Stomach (tissue), 4 donors: Measurements from ENCODE around the gene NDEL1.

Experiments
- EP300 ChIP-seq: sonication (generic); formaldehyde crosslinking; IDR thresholded peaks from one replicate; pipeline ENCODE4 v1.6.1; 2017; ENCODE audit warnings: antibody characterized with exemption
- POLR2A ChIP-seq, 4 donors: fragments of 450-650 bp; IDR thresholded peaks; one replicate each; pipeline ENCODE4 v1.6.1; 2016; ENCODE audit warnings: antibody characterized with exemption in 4 of 4, control low read depth in 2 of 4, mild to moderate bottlenecking in 1 of 4, moderate library complexity in 1 of 4
- TF ChIP-seq, protein P1 (sequence below), 7 experiments: fragments of 450-650 bp in 4 of 7; fragments of 200-600 bp in 3 of 7; sonication (generic) in 3 of 7; IDR thresholded peaks; one replicate each; pipeline ENCODE4 v1.5.1; 2016 to 2019; ENCODE audit warnings: antibody characterized with exemption in 7 of 7, control low read depth in 2 of 7, mild to moderate bottlenecking in 1 of 7

DNA sequence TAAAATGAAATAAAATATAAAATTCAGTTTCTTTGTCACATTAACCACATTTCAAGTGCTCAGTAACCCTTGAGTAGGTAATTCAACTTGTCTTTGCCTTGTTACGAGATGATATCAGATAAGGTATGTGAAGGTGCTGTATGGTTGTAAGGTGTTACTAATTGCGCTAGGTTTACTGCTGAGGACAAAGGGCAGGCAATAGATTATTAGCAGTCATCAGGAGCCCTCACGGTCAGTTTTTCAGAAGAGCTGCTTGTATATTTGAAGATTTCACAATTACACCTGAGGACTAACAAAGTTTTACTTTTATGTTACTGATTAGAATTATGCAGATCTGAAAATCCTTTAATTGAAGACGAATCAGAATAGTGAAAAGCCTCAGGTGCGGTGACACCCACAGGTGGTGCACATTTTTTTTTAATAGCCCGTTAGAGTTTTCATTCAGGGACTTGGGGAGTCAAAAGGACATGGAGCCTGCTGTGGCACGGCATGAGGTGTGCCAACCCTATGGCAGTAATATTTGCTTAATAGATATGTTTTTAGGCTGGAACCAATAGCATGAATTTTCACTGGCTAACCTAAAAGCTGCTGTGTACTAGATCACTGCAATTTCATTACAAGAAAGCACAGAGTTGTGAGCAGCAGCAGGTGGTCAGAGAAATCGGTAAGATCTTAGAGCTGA is 16.4 kb downstream of the NDEL1 start:
- TF ChIP-seq POLR2A (IDR thresholded peaks at IDR 0.05) (no peak), EP300 (no peak)
- TF ChIP-seq, protein P1, sequence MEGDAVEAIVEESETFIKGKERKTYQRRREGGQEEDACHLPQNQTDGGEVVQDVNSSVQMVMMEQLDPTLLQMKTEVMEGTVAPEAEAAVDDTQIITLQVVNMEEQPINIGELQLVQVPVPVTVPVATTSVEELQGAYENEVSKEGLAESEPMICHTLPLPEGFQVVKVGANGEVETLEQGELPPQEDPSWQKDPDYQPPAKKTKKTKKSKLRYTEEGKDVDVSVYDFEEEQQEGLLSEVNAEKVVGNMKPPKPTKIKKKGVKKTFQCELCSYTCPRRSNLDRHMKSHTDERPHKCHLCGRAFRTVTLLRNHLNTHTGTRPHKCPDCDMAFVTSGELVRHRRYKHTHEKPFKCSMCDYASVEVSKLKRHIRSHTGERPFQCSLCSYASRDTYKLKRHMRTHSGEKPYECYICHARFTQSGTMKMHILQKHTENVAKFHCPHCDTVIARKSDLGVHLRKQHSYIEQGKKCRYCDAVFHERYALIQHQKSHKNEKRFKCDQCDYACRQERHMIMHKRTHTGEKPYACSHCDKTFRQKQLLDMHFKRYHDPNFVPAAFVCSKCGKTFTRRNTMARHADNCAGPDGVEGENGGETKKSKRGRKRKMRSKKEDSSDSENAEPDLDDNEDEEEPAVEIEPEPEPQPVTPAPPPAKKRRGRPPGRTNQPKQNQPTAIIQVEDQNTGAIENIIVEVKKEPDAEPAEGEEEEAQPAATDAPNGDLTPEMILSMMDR (IDR thresholded peaks at IDR 0.05) = no peak
